Endothelial cell (in vitro differentiated cells): ENCODE data around the gene RMND5A. TPM values are rescaled to one million over a fixed set of nuclear protein-coding genes. Genes with fewer than 3 reads are reported as not detected.
A peak's percentile ranks its signal among the peaks of the same experiment; 100 is the strongest.
"Not testable (repeated sequence)": the region's sequence is repeated elsewhere in the genome, so short reads cannot be mapped to it uniquely, and the experiment has no call there.

Experiments
- DNase-seq: peaks from one replicate; pipeline ENCODE4 v3.0.0; 2021; ENCODE audit warnings: low spot score
- H3K27ac Mint-ChIP-seq: one replicate; pipeline ENCODE4 v1.8.0; 2021; ENCODE audit warnings: mixed read lengths, inconsistent platforms; ENCODE audit not compliant: unreplicated experiment
- H3K27me3 Mint-ChIP-seq: one replicate; pipeline ENCODE4 v1.8.0; 2021; ENCODE audit warnings: mild to moderate bottlenecking, moderate library complexity, mixed read lengths, inconsistent platforms; ENCODE audit not compliant: unreplicated experiment
- H3K36me3 Mint-ChIP-seq: one replicate; pipeline ENCODE4 v1.8.0; 2021; ENCODE audit warnings: mild to moderate bottlenecking, low read depth, mixed read lengths, inconsistent platforms; ENCODE audit not compliant: unreplicated experiment
- H3K4me1 Mint-ChIP-seq: one replicate; pipeline ENCODE4 v1.8.0; 2021; ENCODE audit warnings: mild to moderate bottlenecking, mixed read lengths, inconsistent platforms; ENCODE audit not compliant: unreplicated experiment
- H3K4me3 Mint-ChIP-seq: one replicate; pipeline ENCODE4 v1.8.0; 2021; ENCODE audit warnings: mild to moderate bottlenecking, mixed read lengths, inconsistent platforms; ENCODE audit not compliant: unreplicated experiment
- H3K9me3 Mint-ChIP-seq: one replicate; pipeline ENCODE4 v1.8.0; 2021; ENCODE audit warnings: mixed read lengths, inconsistent platforms; ENCODE audit not compliant: unreplicated experiment
- long read RNA-seq: library from polyadenylated mRNA; unstranded; transcript quantifications from one replicate; pipeline ENCODE4 v2.0.0, GENCODE V29; 2020; ENCODE audit not compliant: unreplicated experiment
- total RNA-seq: library from RNA; stranded (reverse); fragmentation: NEBNext Ultra II Directional; extraction: Animal tissue kit (Norgen Biotek cat#: 25700); gene quantifications from one replicate; pipeline ENCODE4 v1.2.1, GENCODE V29; 2021; ENCODE audit not compliant: unreplicated experiment
- TF ChIP-seq, protein P1 (sequence below): fragments of 200-600 bp; sonication (generic); IDR thresholded peaks from one replicate; pipeline ENCODE4 v1.5.0; 2021; ENCODE audit warnings: antibody characterized with exemption; ENCODE audit not compliant: unreplicated experiment

RMND5A gene, protein sequence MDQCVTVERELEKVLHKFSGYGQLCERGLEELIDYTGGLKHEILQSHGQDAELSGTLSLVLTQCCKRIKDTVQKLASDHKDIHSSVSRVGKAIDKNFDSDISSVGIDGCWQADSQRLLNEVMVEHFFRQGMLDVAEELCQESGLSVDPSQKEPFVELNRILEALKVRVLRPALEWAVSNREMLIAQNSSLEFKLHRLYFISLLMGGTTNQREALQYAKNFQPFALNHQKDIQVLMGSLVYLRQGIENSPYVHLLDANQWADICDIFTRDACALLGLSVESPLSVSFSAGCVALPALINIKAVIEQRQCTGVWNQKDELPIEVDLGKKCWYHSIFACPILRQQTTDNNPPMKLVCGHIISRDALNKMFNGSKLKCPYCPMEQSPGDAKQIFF
- total RNA-seq, result 40.2 TPM
- long read RNA-seq, partial matches to known transcripts, result 0 of 2 reads
- long read RNA-seq, other reads (novel, unspliced or antisense), result 2 of 2 reads

DNA sequence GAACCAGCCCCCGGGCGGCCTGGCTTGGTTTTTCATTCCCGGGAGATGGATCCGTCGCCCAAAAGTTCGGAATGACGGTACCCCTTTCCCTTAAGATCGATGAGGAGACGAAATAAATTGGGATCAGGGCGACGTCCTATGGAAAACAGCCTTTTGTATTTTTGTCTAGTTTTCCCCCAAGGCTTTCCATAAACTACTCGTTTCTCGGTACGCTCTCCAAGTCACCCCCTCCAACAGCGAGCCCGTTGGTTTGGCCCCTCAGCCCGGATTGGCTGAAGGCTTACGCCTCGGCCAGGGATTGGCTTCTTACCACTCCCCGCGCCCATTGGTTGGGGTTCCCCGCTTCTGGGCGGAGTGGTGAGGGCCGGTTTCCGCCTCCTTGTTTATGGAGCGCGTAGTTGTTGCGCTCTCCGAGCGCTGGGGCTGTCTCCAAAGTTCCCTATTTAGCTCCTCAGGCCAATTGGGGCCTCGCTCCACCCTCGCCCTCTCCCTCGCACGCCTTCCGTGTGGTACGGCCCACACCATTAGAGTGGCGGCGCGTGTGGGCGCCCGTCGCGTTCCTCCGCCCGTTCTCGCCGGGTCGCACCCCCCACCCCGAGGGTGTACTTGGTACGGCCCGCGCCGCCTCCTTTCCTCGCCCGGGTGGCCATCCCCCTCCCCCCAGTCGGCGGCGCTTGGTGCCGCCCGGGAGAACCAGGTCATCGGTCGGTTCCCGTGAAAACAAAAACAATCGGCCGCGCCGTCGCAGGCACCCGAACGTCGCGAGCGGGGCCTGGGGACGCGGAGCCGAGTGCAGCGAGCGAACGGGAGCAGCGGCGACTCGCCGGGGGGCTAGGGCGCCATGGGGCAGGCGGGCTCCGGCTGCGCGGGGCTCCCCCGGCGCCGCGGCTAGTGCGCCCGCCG, at the start of gene RMND5A:
RMND5A (plus strand) TSS at position 655 of the 903 bp plus-strand sequence. CDS start 377 bp downstream, outside the sequence.
- H3K4me3 Mint-ChIP-seq, result peak within 1 kb of the TSS; percentile 85
- H3K27ac Mint-ChIP-seq, H3K9me3 Mint-ChIP-seq, H3K36me3 Mint-ChIP-seq, H3K27me3 Mint-ChIP-seq, H3K4me1 Mint-ChIP-seq: not testable (repeated sequence)
- DNase-seq, result peak; percentile 89

DNA sequence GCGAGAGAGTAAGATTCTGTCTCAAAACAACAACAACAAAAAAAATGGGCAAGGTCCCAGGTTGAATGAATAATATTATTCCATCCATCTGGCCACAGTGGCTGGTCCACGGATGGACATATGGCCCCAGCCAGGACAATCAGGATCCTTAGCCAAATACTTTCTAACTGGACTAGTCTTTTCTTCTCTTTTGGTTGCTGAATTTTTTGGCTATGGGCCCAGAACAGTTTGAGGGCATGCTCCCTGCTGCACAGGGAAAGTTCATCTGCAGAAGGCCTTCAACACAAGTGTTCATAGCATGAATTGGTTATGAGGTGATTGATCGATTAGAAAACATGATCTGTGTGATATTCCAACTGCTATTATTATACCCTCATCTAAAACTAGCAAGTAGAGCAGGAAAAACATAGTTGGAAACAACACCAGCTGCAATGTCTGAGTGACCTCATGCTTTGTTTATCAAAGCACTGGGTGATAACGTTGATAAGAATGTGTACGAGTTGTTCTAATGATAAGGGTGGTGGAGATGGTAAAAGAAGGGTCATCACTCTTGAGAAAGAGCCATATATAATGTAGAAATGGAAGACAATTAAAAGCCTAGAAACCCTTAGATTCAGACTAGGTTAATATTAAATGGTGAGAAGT, 48.6 kb upstream of the RMND5A start:
- no peak overlapping the region for H3K27ac Mint-ChIP-seq
- DNase-seq, result no peak
- peaks cover 2% of the 10 kb centered on the region for H3K27me3 Mint-ChIP-seq
- H3K9me3 Mint-ChIP-seq, result no peaks in the 10 kb centered on the region
- H3K36me3 Mint-ChIP-seq, result no peaks in the 10 kb centered on the region
- peaks cover 9% of the 10 kb centered on the region for H3K4me1 Mint-ChIP-seq
- no peak overlapping the region for H3K4me3 Mint-ChIP-seq
- TF ChIP-seq, protein P1, sequence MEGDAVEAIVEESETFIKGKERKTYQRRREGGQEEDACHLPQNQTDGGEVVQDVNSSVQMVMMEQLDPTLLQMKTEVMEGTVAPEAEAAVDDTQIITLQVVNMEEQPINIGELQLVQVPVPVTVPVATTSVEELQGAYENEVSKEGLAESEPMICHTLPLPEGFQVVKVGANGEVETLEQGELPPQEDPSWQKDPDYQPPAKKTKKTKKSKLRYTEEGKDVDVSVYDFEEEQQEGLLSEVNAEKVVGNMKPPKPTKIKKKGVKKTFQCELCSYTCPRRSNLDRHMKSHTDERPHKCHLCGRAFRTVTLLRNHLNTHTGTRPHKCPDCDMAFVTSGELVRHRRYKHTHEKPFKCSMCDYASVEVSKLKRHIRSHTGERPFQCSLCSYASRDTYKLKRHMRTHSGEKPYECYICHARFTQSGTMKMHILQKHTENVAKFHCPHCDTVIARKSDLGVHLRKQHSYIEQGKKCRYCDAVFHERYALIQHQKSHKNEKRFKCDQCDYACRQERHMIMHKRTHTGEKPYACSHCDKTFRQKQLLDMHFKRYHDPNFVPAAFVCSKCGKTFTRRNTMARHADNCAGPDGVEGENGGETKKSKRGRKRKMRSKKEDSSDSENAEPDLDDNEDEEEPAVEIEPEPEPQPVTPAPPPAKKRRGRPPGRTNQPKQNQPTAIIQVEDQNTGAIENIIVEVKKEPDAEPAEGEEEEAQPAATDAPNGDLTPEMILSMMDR, result no peak

DNA sequence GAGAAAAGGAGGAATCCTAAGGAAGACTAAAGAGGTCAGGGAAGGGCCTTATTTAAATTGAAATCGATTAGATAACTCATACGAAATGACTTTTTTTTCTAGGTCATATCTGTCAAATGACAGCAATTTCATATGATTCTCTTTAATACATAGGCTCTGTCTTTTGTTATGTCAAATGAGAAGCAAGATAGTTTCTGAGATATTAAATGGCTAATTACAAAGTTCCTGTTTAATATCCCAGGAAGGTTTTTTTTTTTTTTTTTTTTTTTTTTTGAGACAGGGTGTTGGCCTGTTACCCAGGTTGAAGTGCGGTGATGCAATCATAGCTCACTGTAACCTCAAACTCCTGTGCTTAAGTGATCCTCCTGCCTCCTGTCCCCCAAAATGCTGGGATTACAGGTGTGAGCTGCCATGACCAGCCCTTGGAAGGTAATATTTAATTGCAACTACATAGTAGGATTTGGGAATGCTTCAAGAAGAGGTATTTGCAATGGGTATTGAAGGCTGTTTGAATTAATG, 48.0 kb upstream of the RMND5A start:
- TF ChIP-seq, protein P1, result no peak
- Mint-ChIP-seq H3K4me1 (peaks cover 9% of the 10 kb centered on the region), H3K27me3 (peaks cover 2% of the 10 kb centered on the region), H3K36me3 (no peaks in the 10 kb centered on the region), H3K9me3 (no peaks in the 10 kb centered on the region), H3K27ac (no peak overlapping the region), H3K4me3 (no peak overlapping the region)
- no peak for DNase-seq

DNA sequence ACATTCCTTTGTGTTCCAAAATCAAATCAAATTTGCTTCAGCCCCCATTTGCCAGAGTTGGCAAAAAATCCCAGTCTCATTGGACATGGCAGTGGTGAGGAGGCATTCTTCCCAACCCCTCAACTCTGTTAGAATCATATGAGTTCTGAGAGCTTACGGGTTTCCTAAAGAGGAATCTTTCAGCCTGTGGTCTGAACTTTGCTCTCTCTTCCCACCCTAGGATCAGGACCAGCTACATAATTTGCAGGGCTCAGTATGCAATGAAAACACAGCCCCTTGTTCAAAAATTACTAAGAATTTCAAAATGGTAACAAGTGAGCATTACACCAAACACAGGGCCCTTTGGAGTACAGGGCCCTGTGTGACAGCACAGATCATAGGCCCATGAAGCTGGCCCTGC, 47.1 kb upstream of the RMND5A start:
- TF ChIP-seq, protein P1, result no peak
- H3K4me3 Mint-ChIP-seq, result no peak overlapping the region
- no peak for DNase-seq
- no peaks in the 10 kb centered on the region for H3K36me3 Mint-ChIP-seq
- no peak overlapping the region for H3K27ac Mint-ChIP-seq
- peaks cover 2% of the 10 kb centered on the region for H3K27me3 Mint-ChIP-seq
- peaks cover 13% of the 10 kb centered on the region for H3K4me1 Mint-ChIP-seq
- no peaks in the 10 kb centered on the region for H3K9me3 Mint-ChIP-seq
